Breast epithelium (tissue), 4 donors: ENCODE results near the gene MIER3. TPM values are rescaled to one million over a fixed set of nuclear protein-coding genes. Genes with fewer than 3 reads are reported as not detected.

Experiments used
- DNase-seq, 2 donors: peaks; one replicate each; pipeline ENCODE4 v3.0.0-alpha.2; 2019; ENCODE audit warnings: low spot score in 2 of 2
- H3K27ac ChIP-seq, 2 donors: fragments of 200-600 bp; sonication (generic) in 1 of 2; one replicate each; pipeline ENCODE4 v1.5.1; 2016 to 2019; ENCODE audit warnings: mild to moderate bottlenecking in 1 of 2
- H3K27me3 ChIP-seq, 2 donors: fragments of 200-600 bp; sonication (generic) in 1 of 2; one replicate each; pipeline versions ENCODE4 v1.5.1 to v1.6.0; 2017 to 2019; ENCODE audit warnings: control low read depth in 1 of 2, mild to moderate bottlenecking in 1 of 2
- H3K36me3 ChIP-seq: fragments of 200-600 bp; one replicate; pipeline ENCODE4 v1.5.1; 2019
- H3K4me1 ChIP-seq, 2 donors: fragments of 200-600 bp; sonication (generic); one replicate each; pipeline ENCODE4 v1.5.1; 2016 to 2019; ENCODE audit warnings: control low read depth in 1 of 2
- H3K4me3 ChIP-seq, 3 donors: fragments of 200-600 bp; sonication (generic); 1 replicate in 2 of 3; 2 replicates in 1 of 3; pipeline ENCODE4 v1.5.1; 2016 to 2019; ENCODE audit warnings: mild to moderate bottlenecking in 3 of 3, moderate library complexity in 2 of 3
- H3K9me3 ChIP-seq, 2 donors: fragments of 200-600 bp; sonication (generic) in 1 of 2; one replicate each; pipeline ENCODE4 v1.5.1; 2016 to 2019; ENCODE audit warnings: control low read depth in 1 of 2
- POLR2A ChIP-seq: fragments of 450-650 bp; IDR thresholded peaks from one replicate; pipeline ENCODE4 v1.6.1; 2016; ENCODE audit warnings: antibody characterized with exemption, mild to moderate bottlenecking, moderate library complexity
- POLR2AphosphoS5 ChIP-seq, 3 donors: sonication (generic); formaldehyde crosslinking; IDR thresholded peaks; one replicate each; pipeline ENCODE4 v1.6.1; 2017; ENCODE audit warnings: antibody characterized with exemption in 3 of 3
- intact Hi-C: fragments of 100-400 bp; cut with DNase I; formaldehyde crosslinking; loops from one replicate; pipeline ENCODE4 v1.15.1; 2023; ENCODE audit warnings: low total_unique reads
- total RNA-seq, 3 donors: library from RNA; depleted of rRNA; stranded (reverse); fragments of >200 nt; gene quantifications; one replicate each; pipeline ENCODE4 v1.1.0, GENCODE V29; 2016
- TF ChIP-seq, protein P1 (sequence below), 3 donors: fragments of 450-650 bp; IDR thresholded peaks; one replicate each; pipeline ENCODE4 v1.5.1; 2016 to 2017; ENCODE audit warnings: antibody characterized with exemption in 3 of 3, mild to moderate bottlenecking in 3 of 3, moderate library complexity in 3 of 3

MIER3 gene
- total RNA-seq, 3 donors from 2014 or later: 18.1 to 43.2 (median 33.1) TPM

DNA sequence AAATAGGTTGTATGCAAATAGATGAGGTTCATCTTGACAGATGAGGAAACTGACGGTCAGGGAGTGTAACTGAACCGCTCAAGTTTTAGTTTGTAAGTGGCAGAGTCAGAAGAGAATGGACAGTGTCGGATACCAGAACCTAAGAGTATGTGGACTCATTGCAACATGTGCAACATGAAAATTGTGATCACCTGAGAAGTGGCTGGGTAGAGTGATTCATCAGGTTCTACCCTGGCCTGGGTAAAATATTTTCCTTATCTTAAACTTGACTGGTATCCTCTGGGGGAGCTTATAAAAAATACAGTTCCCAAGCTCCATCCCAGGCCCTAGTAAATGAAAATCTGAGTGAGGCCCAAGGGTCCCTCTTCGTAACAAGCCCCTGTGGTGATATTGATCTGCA lies 35.2 kb upstream of the MIER3 start:
- intact Hi-C loops: no loop called here
- Histone ChIP-seq H3K36me3 (no peaks in the 10 kb centered on the region), H3K4me3 (no peak overlapping the region), H3K4me1 (no peaks in the 10 kb centered on the region), H3K9me3 (no peaks in the 10 kb centered on the region), H3K27ac (no peak overlapping the region), H3K27me3 (no peaks in the 10 kb centered on the region)
- no peak for DNase-seq
- TF ChIP-seq, protein P1, sequence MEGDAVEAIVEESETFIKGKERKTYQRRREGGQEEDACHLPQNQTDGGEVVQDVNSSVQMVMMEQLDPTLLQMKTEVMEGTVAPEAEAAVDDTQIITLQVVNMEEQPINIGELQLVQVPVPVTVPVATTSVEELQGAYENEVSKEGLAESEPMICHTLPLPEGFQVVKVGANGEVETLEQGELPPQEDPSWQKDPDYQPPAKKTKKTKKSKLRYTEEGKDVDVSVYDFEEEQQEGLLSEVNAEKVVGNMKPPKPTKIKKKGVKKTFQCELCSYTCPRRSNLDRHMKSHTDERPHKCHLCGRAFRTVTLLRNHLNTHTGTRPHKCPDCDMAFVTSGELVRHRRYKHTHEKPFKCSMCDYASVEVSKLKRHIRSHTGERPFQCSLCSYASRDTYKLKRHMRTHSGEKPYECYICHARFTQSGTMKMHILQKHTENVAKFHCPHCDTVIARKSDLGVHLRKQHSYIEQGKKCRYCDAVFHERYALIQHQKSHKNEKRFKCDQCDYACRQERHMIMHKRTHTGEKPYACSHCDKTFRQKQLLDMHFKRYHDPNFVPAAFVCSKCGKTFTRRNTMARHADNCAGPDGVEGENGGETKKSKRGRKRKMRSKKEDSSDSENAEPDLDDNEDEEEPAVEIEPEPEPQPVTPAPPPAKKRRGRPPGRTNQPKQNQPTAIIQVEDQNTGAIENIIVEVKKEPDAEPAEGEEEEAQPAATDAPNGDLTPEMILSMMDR (IDR thresholded peaks at IDR 0.05): no peak
- no peak for TF ChIP-seq POLR2A
- no peak for TF ChIP-seq POLR2AphosphoS5 (IDR thresholded peaks at IDR 0.05)

DNA sequence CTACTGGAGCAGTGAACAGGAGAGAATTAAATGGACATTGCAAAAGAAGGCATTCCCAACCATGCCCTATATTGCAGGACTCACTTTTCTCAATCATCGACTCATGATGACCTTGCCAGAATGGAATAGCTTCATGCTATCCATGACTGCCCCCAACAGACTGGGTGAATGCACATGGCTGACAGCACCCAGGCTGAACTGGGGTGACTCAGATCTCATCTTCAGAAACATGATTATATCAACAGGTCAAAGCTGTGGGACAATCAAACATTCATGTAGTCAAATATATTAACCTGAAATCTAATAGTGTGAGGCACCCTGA lies 34.7 kb upstream of the MIER3 start:
- Histone ChIP-seq H3K4me1 (no peaks in the 10 kb centered on the region), H3K36me3 (no peaks in the 10 kb centered on the region), H3K27ac (no peak overlapping the region), H3K9me3 (no peaks in the 10 kb centered on the region), H3K4me3 (no peak overlapping the region), H3K27me3 (no peaks in the 10 kb centered on the region)
- intact Hi-C loops: no loop called here
- no peak for TF ChIP-seq POLR2AphosphoS5 (IDR thresholded peaks at IDR 0.05)
- DNase-seq: no peak

DNA sequence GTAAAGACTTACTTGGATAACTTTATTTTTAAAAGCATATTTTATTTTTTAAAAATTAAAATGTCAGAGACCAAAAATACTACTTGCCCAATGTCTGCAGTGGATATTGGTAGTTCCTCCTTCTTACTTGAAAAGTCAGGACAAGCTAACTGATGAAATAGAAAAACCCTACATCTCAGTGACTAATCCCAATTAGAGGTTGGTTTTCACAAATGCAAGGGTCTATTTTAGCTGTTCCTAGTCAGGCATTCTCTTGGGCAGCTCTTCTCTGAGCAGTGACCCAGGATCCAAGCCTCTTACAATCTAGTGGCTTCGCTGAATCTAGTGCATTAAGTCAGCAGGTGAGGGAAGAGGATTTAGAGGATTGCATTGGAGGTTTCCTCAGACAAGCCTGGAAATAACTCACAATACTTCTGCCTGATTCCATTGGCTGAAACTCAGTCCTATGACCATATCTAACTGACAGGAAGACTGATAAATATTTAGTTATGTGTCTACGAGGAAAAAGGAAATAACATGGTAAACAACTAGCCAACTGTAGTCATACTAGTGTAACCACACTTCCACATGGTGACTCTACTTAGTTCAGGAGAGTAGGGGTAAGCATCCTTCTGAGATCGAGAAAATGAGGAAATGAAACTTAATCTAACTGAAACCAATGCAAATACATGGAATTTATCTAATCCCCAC lies 34.2 kb upstream of the MIER3 start:
- Histone ChIP-seq H3K27ac (no peak overlapping the region), H3K9me3 (no peaks in the 10 kb centered on the region), H3K27me3 (no peaks in the 10 kb centered on the region), H3K36me3 (no peaks in the 10 kb centered on the region), H3K4me1 (no peaks in the 10 kb centered on the region), H3K4me3 (no peak overlapping the region)
- intact Hi-C loops: no loop called here
- DNase-seq: no peak
- no peak for TF ChIP-seq POLR2A
- TF ChIP-seq, protein P1 (IDR thresholded peaks at IDR 0.05): no peak
- TF ChIP-seq POLR2AphosphoS5 (IDR thresholded peaks at IDR 0.05): no peak

DNA sequence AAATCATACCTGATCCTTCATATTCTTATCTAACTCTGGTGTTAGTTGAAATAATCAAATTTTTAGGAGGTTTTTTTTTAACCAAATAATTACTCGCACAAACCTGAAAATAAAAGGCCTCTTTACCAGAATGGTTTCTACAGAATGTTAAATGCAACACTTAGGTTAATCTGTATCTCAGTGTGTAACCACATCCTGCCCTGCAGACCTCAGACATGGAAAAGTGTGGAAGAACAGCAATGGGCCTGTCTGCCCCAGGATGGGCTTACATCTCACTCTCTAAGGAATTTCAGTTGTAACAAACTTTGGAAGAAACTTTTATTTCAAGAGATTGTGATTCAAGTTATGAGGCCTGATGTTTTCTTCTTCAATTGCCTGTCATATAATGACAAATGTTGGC lies 32.5 kb upstream of the MIER3 start:
- DNase-seq: no peak
- no peaks in the 10 kb centered on the region for H3K9me3 ChIP-seq
- no peaks in the 10 kb centered on the region for H3K4me1 ChIP-seq
- intact Hi-C loops: no loop called here
- no peak overlapping the region for H3K27ac ChIP-seq
- no peaks in the 10 kb centered on the region for H3K36me3 ChIP-seq
- TF ChIP-seq POLR2AphosphoS5 (IDR thresholded peaks at IDR 0.05): no peak
- TF ChIP-seq, protein P1 (IDR thresholded peaks at IDR 0.05): no peak
- no peak for TF ChIP-seq POLR2A
- H3K27me3 ChIP-seq: no peaks in the 10 kb centered on the region
- no peak overlapping the region for H3K4me3 ChIP-seq

DNA sequence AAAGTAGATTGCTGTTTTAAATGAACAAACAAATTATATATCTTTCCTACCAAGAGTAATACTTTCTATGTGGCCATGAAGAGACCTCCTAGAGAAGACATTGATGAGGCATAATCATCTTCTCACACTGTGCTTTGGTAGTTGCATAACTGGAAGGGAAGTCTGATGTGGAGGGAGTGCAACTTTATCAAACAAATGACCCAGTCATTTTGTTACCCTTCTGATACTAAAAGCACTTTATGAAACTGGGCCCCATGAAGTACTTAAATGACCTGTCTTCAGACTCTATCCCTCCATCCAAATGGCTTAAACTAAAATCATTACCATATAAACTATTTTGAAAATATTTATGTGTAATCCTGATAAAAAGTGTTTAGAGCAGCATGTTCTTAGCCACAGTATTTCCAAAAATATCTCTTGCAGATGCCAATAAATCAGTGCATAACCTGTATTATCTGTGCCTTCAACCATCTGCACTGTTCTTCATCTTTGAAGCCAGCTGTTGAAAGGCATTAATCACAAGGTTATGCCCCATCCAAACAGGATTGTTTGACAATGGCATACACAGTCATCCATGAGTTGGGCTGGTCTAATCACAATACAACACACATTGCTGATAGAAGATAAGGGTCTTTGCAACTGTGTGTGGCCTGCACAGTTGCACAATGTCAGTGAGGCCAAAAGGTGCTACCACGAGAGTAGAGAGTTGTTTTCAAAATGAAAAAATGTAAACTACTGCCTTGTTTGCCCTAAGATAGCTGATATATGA lies 31.9 kb upstream of the MIER3 start:
- no peak for TF ChIP-seq POLR2A
- TF ChIP-seq, protein P1 (IDR thresholded peaks at IDR 0.05): no peak
- TF ChIP-seq POLR2AphosphoS5 (IDR thresholded peaks at IDR 0.05): no peak
- H3K9me3 ChIP-seq: no peaks in the 10 kb centered on the region
- no peak for DNase-seq
- no peaks in the 10 kb centered on the region for H3K36me3 ChIP-seq
- H3K4me1 ChIP-seq: no peaks in the 10 kb centered on the region
- H3K27me3 ChIP-seq: no peaks in the 10 kb centered on the region
- H3K4me3 ChIP-seq: no peak overlapping the region
- no peak overlapping the region for H3K27ac ChIP-seq
- intact Hi-C loops: no loop called here
